H1 (cell line): Measurements from ENCODE around the gene MACF1. TPM values are rescaled to one million over a fixed set of nuclear protein-coding genes. Genes with fewer than 3 reads are reported as not detected.

Source experiments
- CBX8 ChIP-seq: fragments of 300-800, 300-1000 bp; sonication (generic); IDR thresholded peaks from 2 replicates; pipeline ENCODE4 v1.7.1; 2016; ENCODE audit warnings: low read depth, low read length, borderline replicate concordance
- EGR1 ChIP-seq: IDR thresholded peaks from 2 replicates; pipeline ENCODE4 v1.6.1; 2011; ENCODE audit warnings: low read depth, low read length, borderline replicate concordance
- GABPA ChIP-seq: IDR thresholded peaks from 2 replicates; pipeline ENCODE4 v1.6.1; 2011; ENCODE audit warnings: mild to moderate bottlenecking, low read length, moderate library complexity, borderline replicate concordance; ENCODE audit not compliant: insufficient read depth
- GTF2F1 ChIP-seq: IDR thresholded peaks from 2 replicates; pipeline ENCODE4 v1.6.1; 2012; ENCODE audit warnings: low read depth, low read length, improper control_type of control experiment, borderline replicate concordance
- KDM4A ChIP-seq: IDR thresholded peaks from one replicate; pipeline ENCODE4 v1.7.1; 2012; ENCODE audit warnings: low read depth, mild to moderate bottlenecking, moderate library complexity, low read length, inconsistent platforms; ENCODE audit not compliant: severe bottlenecking
- RNF2 ChIP-seq: fragments of 200-900, 300-1000 bp; sonication (generic); IDR thresholded peaks from 2 replicates; pipeline ENCODE4 v1.7.1; 2016; ENCODE audit warnings: borderline replicate concordance, low read depth, mild to moderate bottlenecking, antibody characterized with exemption, low read length; ENCODE audit not compliant: poor library complexity, severe bottlenecking; ENCODE audit errors: missing control alignments
- SAP30 ChIP-seq: fragments of 300-600 bp; sonication (generic); IDR thresholded peaks from 2 replicates; pipeline ENCODE4 v1.7.1; 2012; ENCODE audit warnings: low read length, moderate library complexity, mild to moderate bottlenecking, inconsistent platforms; ENCODE audit not compliant: insufficient read depth, insufficient replicate concordance
- SRF ChIP-seq: IDR thresholded peaks from 2 replicates; pipeline ENCODE4 v1.6.1; 2011; ENCODE audit warnings: mild to moderate bottlenecking, low read depth, low read length, moderate library complexity
- YY1 ChIP-seq: IDR thresholded peaks from 2 replicates; pipeline ENCODE4 v1.6.1; 2011; ENCODE audit warnings: low read depth, mild to moderate bottlenecking, low read length
- polyA plus RNA-seq, 7 experiments: library from polyadenylated mRNA; depleted of rRNA in 3 of 7; stranded (reverse) in 5 of 7; unstranded in 2 of 7; fragments of >200 nt in 5 of 7; fragments of 200-250 nt in 2 of 7; gene quantifications; 1 replicate in 5 of 7; 2 replicates in 1 of 7; 4 replicates in 1 of 7; pipeline versions ENCODE4 v1.2.1 to v1.2.3, GENCODE V29; 2011 to 2013; ENCODE audit warnings: missing spikeins in 2 of 7, mixed read lengths in 2 of 7
- total RNA-seq: library from RNA; stranded (reverse); fragmentation: NEBNext Ultra II Directional; extraction: Animal tissue kit (Norgen Biotek cat#: 25700); gene quantifications from 2 replicates; pipeline ENCODE4 v1.2.1, GENCODE V29; 2021
- TF ChIP-seq, protein P1 (sequence below): fragments of 300-600 bp; sonication (generic); IDR thresholded peaks from 2 replicates; pipeline ENCODE4 v1.7.1; 2012; ENCODE audit warnings: low read length, moderate library complexity, mild to moderate bottlenecking, inconsistent platforms; ENCODE audit not compliant: insufficient replicate concordance

The MACF1 gene
- total and polyA plus RNA-seq, 2 of the 8 experiments (the other 6 are each of a cell fraction or from before 2014, with no cell fraction given), result 59.8 to 285 TPM

DNA sequence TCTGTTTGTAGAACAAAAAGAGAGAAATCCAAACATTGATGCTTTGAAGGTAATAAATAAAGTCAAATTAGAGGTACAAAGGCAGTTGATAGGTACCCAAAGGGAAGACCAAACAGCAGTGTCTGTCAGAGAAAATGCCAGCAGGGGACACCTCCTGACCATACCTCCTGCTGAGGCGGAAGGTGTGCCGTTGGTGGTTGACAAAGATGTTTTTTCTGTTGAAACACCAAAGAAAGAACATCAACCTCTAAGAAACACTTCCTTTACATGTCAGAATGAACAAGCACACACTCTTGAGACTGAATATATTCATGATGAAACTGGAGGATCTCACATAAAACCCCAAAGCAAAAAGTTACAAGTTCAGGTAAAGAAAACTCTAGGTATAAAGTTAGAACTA, 128.3 kb downstream of the MACF1 start (continued):
- TF ChIP-seq, protein P1, sequence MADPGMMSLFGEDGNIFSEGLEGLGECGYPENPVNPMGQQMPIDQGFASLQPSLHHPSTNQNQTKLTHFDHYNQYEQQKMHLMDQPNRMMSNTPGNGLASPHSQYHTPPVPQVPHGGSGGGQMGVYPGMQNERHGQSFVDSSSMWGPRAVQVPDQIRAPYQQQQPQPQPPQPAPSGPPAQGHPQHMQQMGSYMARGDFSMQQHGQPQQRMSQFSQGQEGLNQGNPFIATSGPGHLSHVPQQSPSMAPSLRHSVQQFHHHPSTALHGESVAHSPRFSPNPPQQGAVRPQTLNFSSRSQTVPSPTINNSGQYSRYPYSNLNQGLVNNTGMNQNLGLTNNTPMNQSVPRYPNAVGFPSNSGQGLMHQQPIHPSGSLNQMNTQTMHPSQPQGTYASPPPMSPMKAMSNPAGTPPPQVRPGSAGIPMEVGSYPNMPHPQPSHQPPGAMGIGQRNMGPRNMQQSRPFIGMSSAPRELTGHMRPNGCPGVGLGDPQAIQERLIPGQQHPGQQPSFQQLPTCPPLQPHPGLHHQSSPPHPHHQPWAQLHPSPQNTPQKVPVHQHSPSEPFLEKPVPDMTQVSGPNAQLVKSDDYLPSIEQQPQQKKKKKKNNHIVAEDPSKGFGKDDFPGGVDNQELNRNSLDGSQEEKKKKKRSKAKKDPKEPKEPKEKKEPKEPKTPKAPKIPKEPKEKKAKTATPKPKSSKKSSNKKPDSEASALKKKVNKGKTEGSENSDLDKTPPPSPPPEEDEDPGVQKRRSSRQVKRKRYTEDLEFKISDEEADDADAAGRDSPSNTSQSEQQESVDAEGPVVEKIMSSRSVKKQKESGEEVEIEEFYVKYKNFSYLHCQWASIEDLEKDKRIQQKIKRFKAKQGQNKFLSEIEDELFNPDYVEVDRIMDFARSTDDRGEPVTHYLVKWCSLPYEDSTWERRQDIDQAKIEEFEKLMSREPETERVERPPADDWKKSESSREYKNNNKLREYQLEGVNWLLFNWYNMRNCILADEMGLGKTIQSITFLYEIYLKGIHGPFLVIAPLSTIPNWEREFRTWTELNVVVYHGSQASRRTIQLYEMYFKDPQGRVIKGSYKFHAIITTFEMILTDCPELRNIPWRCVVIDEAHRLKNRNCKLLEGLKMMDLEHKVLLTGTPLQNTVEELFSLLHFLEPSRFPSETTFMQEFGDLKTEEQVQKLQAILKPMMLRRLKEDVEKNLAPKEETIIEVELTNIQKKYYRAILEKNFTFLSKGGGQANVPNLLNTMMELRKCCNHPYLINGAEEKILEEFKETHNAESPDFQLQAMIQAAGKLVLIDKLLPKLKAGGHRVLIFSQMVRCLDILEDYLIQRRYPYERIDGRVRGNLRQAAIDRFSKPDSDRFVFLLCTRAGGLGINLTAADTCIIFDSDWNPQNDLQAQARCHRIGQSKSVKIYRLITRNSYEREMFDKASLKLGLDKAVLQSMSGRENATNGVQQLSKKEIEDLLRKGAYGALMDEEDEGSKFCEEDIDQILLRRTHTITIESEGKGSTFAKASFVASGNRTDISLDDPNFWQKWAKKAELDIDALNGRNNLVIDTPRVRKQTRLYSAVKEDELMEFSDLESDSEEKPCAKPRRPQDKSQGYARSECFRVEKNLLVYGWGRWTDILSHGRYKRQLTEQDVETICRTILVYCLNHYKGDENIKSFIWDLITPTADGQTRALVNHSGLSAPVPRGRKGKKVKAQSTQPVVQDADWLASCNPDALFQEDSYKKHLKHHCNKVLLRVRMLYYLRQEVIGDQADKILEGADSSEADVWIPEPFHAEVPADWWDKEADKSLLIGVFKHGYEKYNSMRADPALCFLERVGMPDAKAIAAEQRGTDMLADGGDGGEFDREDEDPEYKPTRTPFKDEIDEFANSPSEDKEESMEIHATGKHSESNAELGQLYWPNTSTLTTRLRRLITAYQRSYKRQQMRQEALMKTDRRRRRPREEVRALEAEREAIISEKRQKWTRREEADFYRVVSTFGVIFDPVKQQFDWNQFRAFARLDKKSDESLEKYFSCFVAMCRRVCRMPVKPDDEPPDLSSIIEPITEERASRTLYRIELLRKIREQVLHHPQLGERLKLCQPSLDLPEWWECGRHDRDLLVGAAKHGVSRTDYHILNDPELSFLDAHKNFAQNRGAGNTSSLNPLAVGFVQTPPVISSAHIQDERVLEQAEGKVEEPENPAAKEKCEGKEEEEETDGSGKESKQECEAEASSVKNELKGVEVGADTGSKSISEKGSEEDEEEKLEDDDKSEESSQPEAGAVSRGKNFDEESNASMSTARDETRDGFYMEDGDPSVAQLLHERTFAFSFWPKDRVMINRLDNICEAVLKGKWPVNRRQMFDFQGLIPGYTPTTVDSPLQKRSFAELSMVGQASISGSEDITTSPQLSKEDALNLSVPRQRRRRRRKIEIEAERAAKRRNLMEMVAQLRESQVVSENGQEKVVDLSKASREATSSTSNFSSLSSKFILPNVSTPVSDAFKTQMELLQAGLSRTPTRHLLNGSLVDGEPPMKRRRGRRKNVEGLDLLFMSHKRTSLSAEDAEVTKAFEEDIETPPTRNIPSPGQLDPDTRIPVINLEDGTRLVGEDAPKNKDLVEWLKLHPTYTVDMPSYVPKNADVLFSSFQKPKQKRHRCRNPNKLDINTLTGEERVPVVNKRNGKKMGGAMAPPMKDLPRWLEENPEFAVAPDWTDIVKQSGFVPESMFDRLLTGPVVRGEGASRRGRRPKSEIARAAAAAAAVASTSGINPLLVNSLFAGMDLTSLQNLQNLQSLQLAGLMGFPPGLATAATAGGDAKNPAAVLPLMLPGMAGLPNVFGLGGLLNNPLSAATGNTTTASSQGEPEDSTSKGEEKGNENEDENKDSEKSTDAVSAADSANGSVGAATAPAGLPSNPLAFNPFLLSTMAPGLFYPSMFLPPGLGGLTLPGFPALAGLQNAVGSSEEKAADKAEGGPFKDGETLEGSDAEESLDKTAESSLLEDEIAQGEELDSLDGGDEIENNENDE, result no peak
- TF ChIP-seq YY1 (no peak), GABPA (no peak), SAP30 (no peak), EGR1 (no peak), SRF (no peak), RNF2 (no peak), GTF2F1 (no peak), CBX8 (no peak), KDM4A (no peak)
